Ecto neural progenitor cell (in vitro differentiated cells): ENCODE results near the gene KHSRP.
A peak's percentile ranks its signal among the peaks of the same experiment; 100 is the strongest.

Source experiments
- DNase-seq: peaks from one replicate; pipeline ENCODE4 v3.0.0-alpha.2; 2018; ENCODE audit warnings: low spot score

Gene KHSRP, protein sequence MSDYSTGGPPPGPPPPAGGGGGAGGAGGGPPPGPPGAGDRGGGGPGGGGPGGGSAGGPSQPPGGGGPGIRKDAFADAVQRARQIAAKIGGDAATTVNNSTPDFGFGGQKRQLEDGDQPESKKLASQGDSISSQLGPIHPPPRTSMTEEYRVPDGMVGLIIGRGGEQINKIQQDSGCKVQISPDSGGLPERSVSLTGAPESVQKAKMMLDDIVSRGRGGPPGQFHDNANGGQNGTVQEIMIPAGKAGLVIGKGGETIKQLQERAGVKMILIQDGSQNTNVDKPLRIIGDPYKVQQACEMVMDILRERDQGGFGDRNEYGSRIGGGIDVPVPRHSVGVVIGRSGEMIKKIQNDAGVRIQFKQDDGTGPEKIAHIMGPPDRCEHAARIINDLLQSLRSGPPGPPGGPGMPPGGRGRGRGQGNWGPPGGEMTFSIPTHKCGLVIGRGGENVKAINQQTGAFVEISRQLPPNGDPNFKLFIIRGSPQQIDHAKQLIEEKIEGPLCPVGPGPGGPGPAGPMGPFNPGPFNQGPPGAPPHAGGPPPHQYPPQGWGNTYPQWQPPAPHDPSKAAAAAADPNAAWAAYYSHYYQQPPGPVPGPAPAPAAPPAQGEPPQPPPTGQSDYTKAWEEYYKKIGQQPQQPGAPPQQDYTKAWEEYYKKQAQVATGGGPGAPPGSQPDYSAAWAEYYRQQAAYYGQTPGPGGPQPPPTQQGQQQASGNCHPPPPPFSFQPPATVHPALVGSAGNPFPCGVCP

DNA sequence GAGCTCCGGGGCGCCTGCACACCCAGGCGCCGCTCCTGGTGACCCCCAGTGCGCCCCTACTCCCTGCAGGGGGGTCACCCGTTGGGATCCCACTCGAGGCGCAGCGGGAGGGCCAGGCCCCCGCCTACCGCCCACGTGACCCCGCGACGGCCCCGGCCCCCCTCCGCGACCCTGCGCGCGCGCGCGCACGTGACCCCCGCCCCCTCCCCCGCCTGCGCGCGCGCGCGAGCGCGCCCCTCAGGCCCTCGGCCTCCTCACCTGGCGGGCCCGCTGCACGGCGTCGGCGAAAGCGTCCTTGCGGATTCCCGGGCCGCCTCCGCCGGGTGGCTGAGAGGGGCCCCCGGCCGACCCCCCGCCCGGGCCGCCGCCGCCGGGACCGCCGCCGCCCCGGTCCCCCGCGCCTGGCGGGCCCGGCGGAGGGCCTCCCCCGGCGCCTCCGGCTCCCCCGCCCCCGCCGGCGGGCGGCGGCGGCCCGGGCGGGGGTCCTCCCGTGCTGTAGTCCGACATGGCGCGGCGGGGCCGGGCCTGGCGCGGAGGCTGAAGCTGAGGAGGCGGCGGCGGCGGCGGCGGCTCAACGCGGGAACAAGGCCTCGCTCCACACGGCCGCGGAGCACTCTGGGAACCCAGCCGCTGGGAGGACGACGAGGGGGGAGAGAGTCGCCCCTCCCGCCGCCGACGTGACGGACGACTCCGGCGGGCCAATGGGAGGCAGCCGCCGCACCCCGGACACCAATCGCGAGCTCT, at the start of gene KHSRP:
Gene KHSRP (minus strand): TSS at position 617 of the 744 bp plus-strand sequence. CDS start 110 bp downstream, at position 507.
- DNase-seq, result peak; percentile 66

DNA sequence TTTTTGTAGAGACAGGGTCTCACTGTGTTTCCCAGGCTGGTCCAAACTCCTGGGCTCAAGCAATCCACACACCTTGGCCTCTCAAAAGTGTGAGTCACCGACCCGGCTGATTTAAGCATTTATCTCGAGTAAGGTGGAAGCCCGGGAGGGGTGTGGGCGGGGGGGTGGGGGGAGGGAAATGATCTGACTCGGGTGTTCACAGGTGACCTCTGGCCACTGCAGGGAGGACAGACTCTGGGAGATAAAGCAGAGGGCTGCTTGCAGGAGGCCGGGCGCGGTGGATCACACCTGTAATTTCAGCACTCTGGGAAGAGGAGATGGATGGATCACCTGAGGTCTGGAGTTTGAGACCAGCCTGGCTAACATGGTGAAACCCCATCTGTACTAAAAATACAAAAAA, 49.0 kb upstream of the KHSRP start:
- DNase-seq, result no peak

DNA sequence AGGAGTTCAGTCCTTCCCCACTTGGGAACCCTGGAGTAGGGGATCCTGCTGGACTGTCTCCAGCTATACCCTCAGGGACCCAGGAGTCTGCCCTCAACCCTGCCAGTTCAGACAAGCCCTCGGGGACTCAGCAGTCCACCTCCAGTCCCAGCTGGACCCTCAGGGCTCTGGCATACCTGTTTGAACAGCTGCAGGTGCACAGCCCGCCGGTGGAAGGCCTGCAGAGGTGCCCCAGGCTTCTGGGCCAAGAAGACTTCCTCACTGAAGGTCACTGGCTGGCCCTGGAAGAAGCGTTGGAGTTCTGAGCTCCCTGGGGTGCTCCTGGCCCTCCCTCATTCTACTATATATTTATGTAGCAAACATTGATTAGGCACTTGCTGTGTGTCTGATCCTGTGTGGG, 48.1 kb upstream of the KHSRP start:
- DNase-seq, result no peak

DNA sequence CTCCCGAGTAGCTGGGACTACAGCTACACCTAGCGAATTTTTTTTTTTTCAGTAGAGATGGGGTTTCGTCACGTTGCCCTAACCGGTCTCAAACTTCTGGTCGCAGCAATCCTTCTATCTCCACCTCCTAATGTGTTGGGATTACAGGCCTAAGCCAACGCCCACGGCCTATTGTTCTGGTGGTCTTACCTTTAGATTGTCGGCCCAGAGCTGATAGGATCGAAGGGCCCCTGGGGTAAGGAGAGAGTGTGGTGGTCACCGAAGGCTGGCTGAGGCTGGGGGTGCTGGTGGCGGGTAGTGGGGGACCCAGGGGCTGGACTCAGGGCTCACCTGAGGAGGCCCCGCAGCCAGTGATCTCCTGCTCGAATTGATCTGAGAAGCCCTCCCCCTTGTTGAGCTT, 46.5 kb upstream of the KHSRP start:
- DNase-seq, result no peak

DNA sequence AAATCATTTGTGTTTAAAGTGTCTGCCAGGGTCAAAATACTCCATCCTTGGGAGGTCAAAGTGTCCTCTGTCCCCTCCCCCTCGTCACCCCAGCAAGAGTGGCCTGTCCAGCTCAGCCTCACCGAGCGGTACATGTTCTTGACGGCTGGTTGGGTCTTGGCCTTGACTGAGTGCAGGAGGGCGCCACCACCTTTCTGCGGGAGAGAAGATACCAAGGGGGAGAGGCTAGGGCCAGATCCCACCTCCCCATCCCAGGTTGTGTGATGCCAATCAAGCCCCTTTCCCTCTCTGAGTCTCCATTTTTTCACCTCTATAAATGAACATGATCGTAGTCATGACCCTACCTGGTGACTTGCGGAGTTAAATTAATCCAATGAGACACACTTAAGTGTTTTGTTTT, 45.6 kb upstream of the KHSRP start:
- DNase-seq, result no peak

DNA sequence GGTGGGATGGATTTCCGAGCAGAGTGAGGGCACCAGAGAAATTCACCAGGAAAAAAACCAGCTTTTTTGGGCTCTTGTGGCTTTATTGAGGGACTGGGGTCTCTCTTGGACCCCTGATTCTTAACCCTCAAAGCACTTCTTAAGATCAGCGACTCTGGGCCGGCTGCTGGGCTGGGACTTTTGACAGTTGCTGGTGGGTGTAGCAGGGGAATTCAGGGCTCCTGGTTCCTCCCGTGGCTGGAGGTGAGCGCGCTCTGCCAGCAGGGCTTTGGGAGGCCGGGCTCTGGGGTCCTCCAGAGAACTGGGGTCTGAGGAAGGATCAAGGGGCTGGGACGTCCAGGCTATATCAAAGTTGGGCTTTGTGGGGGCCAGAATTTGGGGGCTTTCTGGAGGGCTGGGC, 42.8 kb upstream of the KHSRP start:
- no peak for DNase-seq

DNA sequence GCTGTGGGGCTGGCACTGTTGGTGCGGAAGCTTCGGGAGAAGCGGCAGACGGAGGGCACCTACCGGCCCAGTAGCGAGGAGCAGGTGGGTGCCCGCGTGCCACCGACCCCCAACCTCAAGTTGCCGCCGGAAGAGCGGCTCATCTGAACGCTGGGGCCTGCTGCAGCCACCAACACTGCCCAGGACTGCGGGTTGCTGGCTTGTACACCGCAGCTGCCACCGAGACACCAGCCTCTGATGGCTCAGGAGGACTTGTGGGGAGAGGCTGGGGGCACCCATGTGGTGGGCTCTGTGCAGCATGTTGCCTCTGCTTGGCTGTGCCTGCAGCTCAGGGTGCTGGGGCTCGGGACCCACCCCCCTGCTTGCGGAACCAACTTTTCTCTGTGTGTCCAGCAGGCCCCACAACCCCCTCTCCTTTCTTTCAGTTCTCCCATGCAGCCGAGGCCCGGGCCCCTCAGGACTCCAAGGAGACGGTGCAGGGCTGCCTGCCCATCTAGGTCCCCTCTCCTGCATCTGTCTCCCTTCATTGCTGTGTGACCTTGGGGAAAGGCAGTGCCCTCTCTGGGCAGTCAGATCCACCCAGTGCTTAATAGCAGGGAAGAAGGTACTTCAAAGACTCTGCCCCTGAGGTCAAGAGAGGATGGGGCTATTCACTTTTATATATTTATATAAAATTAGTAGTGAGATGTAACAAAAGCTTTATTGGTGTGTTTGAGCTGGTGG, 42.1 kb upstream of the KHSRP start:
- DNase-seq, result no peak

DNA sequence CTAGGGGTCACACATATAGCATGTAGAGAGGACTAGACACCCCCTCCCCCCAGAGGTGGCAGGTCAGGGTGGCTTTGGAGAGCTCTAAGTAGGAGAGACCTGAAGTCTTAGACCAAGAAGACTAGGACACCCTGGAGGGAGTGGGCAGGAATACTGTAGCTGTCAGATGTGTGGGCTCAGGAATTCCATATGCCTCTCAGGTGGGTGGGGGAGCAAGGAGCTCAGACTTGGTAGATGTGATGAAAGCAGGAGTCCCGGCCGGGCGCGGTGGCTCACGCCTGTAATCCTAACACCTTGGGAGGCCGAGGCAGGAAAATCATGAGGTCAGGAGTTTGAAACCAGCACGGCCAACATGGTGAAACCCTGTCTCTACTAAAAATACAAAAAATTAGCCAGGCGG, 41.1 kb upstream of the KHSRP start:
- no peak for DNase-seq

DNA sequence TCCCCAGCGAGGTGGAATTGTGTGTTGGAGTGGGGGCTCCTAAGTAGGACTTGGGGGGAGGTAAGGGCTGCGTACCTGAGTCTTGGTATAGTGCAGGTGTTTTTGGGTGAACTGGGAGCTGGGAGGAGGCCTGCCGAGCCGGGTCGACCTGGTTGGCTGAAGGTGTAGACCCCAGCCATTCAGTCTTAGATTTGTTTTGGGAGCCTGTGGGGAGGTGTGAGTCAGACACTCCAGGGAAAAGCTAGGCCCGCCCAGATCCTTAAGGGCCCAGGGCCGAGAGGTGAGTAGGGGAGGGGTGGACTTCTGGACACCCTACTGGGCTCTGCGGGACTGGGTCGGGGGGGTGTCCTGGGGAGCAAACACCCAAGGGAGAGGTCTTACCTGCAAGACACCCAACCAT, 40.4 kb upstream of the KHSRP start:
- no peak for DNase-seq

DNA sequence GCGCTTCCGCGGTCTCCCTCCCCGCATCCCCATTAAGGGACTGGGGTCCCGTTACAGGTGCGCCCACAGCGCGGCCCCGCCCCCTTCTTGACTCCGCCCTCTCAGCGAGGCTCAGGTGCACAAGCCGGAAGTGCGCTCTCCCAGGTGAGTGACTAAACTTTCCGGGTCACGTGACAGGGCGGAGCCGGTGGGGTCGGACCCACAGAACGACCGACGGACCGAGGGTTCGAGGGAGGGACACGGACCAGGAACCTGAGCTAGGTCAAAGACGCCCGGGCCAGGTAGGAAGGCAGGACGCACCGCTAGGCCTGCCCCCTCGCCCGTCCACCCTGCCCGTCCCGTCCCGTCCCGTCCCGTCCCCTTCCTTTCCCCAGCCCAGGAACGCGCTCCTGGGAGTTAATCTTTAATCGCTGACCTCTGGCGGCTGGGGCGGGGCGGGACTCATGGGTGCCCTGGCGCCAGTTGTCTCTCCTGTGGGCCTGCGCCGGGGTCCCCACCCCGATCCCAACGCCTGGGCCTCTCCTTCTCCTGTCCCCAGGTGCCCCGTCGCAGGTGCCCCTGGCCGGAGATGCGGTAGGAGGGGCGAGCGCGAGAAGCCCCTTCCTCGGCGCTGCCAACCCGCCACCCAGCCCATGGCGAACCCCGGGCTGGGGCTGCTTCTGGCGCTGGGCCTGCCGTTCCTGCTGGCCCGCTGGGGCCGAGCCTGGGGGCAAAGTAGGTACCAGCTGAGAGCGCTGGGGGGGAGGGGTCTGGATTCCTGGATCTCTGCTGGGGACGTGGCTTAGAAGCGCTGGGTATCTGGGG, 39.7 kb upstream of the KHSRP start, which contains the start of gene CRB3:
Gene CRB3 (plus strand): TSS at position 202 of the 804 bp plus-strand sequence. CDS start 431 bp downstream, at position 633.
- DNase-seq, result peak; percentile 64

DNA sequence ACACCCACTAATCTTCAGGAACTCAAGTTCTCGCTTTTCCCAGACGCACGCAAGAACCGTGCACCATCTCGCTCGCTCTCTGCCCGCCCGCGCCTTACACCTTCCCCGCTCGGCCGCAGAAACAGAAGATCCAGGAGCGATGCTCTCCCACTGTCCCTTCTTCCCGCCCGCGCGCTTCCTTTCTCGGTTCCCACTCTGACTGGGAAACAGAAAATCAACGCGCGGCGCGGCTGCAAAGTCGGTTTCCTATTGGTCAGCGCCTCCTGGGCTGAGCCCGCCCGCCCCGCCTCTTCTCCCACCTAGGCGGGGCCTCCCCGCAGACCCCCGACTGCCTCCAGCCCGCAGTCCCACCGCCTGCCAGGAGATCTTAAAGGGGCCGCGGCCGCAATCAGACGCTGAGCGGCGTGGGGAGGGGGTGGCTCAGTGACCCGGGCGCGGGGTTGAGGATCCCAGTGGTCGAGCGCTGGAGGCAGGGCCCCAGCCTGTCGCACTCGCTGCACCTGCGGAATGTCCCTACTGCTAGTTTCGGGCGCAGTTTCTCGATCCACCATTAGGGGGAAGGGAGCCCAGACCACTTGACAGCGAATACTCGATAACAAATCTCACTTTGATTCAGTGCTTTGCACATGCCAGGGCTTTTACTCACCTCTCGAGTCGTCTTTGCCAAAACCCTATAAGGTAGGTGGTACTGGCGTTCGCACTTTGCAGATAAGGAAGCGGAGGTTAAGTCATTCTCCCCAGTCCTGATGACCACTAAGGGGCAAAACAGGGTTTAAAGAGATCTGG, 35.7 kb upstream of the KHSRP start:
- DNase-seq, result peak; percentile 99

DNA sequence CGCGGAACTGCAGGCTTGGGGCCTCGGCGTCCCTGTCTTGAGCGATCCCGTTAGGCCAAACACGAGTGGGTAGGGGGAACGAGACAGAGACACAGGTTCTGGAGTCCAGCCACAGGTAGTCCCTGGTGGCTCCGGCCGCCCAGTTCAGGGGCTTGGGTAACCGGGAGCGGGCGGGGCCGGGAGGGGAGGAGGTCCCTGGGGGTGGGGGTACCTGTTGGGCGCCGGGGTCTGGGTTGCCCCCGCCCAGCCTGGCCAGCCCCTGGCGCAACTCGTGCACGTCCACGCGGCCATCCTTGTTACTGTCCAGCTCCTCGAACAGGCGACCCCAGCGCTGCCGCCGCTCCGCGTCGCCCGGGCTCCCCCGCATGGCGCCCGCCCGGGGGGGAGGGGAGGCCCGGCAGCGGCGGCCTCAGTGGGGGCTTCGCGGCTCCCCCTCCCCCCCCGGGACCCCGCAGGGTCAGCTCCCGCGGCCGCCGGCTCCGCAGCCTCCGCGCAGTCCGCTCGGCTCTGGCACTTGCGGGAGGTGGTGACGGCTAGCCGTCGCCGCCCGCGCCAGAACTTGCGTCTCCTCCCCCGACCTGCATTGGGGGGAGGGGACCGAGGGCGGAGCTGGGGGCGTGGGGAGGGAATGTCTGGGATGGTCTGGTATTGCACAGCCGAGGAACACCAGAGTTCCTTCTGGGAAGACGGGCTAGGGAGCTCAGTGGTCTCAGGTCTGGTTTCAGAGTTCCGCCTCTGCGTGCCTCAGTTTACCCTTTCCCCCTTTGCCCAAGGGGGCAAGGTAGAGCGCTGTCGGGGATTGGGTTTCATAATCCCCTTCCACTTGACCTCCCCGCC, 34.9 kb upstream of the KHSRP start, which contains the start of gene SLC25A23:
Gene SLC25A23 (minus strand): TSS at position 531 of the 837 bp plus-strand sequence. CDS start 164 bp downstream, at position 367.
- DNase-seq, result peak; percentile 84

DNA sequence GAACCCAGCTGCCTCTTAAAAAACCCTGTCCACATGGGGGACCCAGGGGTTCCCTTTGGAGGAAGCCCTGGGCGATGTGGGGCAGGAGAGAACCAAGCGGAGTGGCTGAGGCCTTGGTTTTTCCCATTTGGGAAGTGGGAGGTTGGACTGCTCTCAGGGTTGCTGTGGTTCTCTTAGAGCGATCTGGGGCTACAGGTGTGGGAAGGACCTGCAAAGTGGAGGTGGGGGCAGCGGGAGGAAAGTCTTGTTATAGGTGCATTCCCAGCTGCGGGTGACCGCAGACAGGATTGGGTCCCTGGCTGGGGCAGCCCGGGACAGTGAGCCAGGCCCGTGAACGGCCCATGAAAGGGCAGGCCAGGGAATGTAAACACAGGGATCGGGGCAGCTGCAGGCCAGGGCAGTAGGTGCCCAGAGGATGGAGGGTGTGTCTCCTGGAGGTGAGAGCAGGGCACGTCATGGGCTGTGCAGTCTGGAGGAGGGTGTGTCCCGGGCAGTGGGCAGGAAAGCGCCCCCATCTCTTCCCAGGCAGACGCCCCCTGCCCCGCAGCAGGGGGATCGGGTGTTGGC, 34.2 kb upstream of the KHSRP start:
- DNase-seq, result no peak

DNA sequence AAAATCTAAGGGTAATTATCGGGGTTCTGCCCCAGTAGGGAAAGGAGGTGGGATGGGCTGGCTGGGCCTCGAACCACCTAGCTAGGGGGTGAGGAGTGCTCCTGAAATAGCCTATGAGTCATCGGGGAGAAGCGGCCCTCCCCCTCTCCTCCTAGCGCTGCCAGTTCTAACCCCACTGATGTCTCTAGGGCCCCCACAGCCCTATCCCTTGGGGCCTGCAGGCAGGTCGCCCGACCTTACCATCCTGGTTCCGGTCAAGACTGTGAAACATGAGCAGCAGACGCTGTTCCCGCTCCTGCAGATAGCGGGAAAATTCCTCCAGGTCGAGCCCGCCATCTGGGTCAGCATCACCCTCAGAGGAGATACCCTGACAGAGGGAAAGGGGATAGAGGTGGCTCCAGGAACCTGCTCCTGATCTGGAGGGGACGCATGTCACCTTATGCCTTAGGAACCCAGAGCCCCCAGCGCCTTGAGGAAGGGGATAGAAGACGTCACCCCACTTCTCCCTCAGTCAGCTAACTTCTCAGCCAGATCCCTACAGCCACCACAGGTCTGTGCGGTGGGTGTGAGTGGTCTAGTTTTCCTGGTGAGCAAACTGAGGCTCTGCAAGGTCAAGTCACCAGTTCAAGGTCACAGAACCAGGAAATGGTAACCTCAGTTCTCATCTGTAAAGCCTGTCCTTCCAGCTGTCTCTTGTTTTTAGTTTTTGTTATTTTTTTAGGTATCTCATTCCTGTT, 33.5 kb upstream of the KHSRP start:
- DNase-seq, result no peak

DNA sequence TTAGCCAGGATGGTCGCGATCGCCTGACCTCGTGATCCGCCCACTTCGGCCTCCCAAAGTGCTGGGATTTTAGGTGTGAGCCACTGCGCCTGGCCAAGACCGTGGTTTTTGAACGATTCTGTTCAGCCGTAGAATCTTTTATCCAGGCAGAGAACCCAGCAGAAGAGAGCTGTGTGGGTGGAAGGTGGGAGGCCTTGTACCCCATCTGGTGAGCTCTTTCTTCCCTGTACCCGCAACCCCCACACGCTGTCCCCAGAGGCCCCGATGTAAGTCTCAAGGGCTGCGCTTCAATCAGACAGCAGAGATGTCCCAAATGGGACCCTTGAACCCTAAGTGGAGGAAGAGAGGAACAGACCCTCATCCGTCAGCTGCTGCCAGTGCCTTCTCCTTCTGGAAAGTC, 31.3 kb upstream of the KHSRP start:
- no peak for DNase-seq

DNA sequence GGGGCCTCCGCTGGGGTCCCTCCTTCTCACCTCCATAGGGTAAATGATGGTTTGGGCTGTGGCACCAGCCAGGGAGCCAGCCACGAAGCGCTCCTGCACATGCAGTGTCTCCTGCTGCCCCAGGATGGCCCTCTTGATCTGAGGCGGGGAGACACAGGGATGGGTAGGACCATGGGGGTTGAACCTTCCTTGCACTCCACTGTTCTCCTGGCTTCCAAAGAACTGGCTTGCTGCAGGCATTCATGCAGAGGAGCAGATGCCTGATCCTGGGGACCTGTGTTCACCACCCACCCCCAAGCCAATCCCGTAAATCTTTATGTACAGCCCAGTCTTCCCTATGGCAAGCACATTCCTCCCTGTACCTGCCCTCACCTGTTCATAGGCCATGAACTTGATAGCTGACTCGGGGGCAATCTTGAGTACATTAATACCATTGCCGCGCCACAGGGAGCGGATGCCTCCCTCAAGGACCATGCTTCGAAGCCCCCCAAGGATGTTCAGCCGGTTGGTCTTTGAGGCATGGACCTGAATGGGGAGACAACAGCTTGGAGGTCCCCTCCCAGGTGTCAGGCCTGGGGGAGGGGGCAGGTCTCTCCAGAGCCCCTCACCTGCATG, 29.4 kb upstream of the KHSRP start:
- DNase-seq, result no peak

DNA sequence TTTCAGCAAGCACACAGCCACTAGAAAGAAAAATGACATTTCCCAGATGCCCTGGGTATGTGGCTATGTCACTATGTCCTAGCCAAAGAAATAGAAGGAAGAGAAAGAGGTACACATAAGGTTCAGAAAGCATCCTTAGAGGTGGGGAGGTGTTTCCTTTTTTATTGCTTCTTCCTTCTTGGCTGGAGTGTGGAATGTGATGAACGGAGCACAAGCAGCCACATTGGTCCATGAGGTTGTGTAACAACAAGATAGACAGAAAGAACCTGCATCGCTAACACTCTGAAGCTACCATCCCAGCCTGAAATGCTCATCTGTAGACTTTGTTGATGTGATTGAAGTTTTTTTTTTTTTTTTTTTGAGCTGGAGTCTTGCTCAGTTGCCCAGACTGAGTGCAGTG, 28.3 kb upstream of the KHSRP start:
- DNase-seq, result no peak

DNA sequence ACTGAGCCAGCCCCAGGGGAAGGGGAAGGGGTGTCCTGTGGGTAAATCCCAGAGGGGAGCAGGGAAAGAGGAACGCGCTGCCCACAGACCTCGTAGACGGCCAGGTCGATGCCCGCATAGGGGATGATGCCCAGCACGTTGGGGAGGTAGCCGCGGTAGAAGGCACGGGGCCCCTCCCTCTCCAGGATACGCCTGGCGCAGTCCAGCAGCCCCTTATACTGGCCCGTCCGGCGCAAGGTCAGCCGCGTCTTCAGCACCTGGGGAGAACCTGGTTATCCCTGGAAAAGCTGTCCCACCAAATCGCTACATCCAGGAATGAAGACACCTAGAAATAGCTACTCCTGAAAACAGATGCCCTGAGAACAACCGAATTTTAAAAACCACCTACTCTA, 27.6 kb upstream of the KHSRP start:
- DNase-seq, result no peak
